Liver (tissue), 9 donors: ENCODE data around the gene LHX2. TPM values are rescaled to one million over a fixed set of nuclear protein-coding genes. Genes with fewer than 3 reads are reported as not detected.

Experiments used
- DNase-seq: peaks from one replicate; pipeline ENCODE4 v3.0.0-alpha.2; 2017; ENCODE audit warnings: low spot score
- H3K27ac ChIP-seq, 2 donors: one replicate each; pipeline ENCODE4 v1.7.0; 2013; ENCODE audit warnings: inconsistent platforms in 2 of 2, low read length in 2 of 2, control low read depth in 1 of 2, low read depth in 1 of 2, mild to moderate bottlenecking in 1 of 2
- H3K27me3 ChIP-seq, 4 donors: one replicate each; pipeline versions ENCODE4 v1.6.1 to v1.7.0; 2013; ENCODE audit warnings: low read length in 3 of 4, inconsistent platforms in 1 of 4, mild to moderate bottlenecking in 1 of 4, moderate library complexity in 1 of 4; ENCODE audit not compliant: control insufficient read depth in 4 of 4, insufficient read depth in 4 of 4
- H3K36me3 ChIP-seq, 4 donors: one replicate each; pipeline versions ENCODE4 v1.6.1 to v1.7.0; 2013; ENCODE audit warnings: low read length in 3 of 4, mild to moderate bottlenecking in 3 of 4, low read depth in 1 of 4, moderate library complexity in 1 of 4; ENCODE audit not compliant: control insufficient read depth in 4 of 4, insufficient read depth in 3 of 4
- H3K4me1 ChIP-seq, 4 donors: one replicate each; pipeline versions ENCODE4 v1.6.1 to v1.7.0; 2013; ENCODE audit warnings: low read length in 3 of 4, mild to moderate bottlenecking in 3 of 4, moderate library complexity in 1 of 4; ENCODE audit not compliant: control insufficient read depth in 4 of 4, insufficient read depth in 4 of 4
- H3K4me3 ChIP-seq, 3 donors: one replicate each; pipeline versions ENCODE4 v1.6.1 to v1.7.0; 2013; ENCODE audit warnings: low read length in 3 of 3, control low read depth in 1 of 3, low read depth in 1 of 3, mild to moderate bottlenecking in 1 of 3
- H3K9ac ChIP-seq, 2 donors: one replicate each; pipeline ENCODE4 v1.7.0; 2013; ENCODE audit warnings: low read length in 2 of 2, mild to moderate bottlenecking in 2 of 2, moderate library complexity in 2 of 2, control low read depth in 1 of 2, low read depth in 1 of 2
- H3K9me3 ChIP-seq, 4 donors: one replicate each; pipeline versions ENCODE4 v1.6.1 to v1.7.0; 2013; ENCODE audit warnings: low read length in 3 of 4; ENCODE audit not compliant: control insufficient read depth in 4 of 4
- ATF3 ChIP-seq: IDR thresholded peaks from 2 replicates; pipeline ENCODE4 v1.6.1; 2016; ENCODE audit warnings: antibody characterized with exemption
- CTCF ChIP-seq: fragments of 150-350 bp; IDR thresholded peaks from 2 replicates; pipeline ENCODE4 v1.5.1; 2017; ENCODE audit warnings: improper control_type of control experiment, low read depth, low read length; ENCODE audit not compliant: missing input control
- FOXA1 ChIP-seq: IDR thresholded peaks from 2 replicates; pipeline ENCODE4 v1.6.1; 2016; ENCODE audit warnings: antibody characterized with exemption
- FOXA2 ChIP-seq: IDR thresholded peaks from 2 replicates; pipeline ENCODE4 v1.6.1; 2016; ENCODE audit warnings: antibody characterized with exemption
- GABPA ChIP-seq, 2 donors: IDR thresholded peaks in 1 of 2; conservative IDR thresholded peaks in 1 of 2; 2 replicates each; pipeline ENCODE4 v1.6.1; 2016; ENCODE audit warnings: antibody characterized with exemption in 2 of 2, mild to moderate bottlenecking in 1 of 2, moderate library complexity in 1 of 2
- HNF4G ChIP-seq: IDR thresholded peaks from 2 replicates; pipeline ENCODE4 v1.6.1; 2016; ENCODE audit warnings: antibody characterized with exemption
- JUND ChIP-seq, 2 donors: IDR thresholded peaks; 2 replicates each; pipeline ENCODE4 v1.6.1; 2016; ENCODE audit warnings: antibody characterized with exemption in 2 of 2
- NR2F2 ChIP-seq: IDR thresholded peaks from 2 replicates; pipeline ENCODE4 v1.6.1; 2016; ENCODE audit warnings: antibody characterized with exemption
- RAD21 ChIP-seq, 2 donors: IDR thresholded peaks; 2 replicates each; pipeline ENCODE4 v1.6.1; 2016; ENCODE audit warnings: antibody characterized with exemption in 2 of 2, mild to moderate bottlenecking in 2 of 2
- REST ChIP-seq: IDR thresholded peaks from 2 replicates; pipeline ENCODE4 v1.6.1; 2016; ENCODE audit warnings: antibody characterized with exemption, mild to moderate bottlenecking
- RXRA ChIP-seq, 2 donors: IDR thresholded peaks; 2 replicates each; pipeline ENCODE4 v1.6.1; 2017 to 2018; ENCODE audit warnings: antibody characterized with exemption in 2 of 2, mild to moderate bottlenecking in 1 of 2
- SP1 ChIP-seq: IDR thresholded peaks from 2 replicates; pipeline ENCODE4 v1.6.1; 2018; ENCODE audit warnings: antibody characterized with exemption, mild to moderate bottlenecking
- TAF1 ChIP-seq: conservative IDR thresholded peaks from 2 replicates; pipeline ENCODE4 v1.6.1; 2016; ENCODE audit warnings: antibody characterized with exemption, mild to moderate bottlenecking
- YY1 ChIP-seq: IDR thresholded peaks from 2 replicates; pipeline ENCODE4 v1.6.1; 2016; ENCODE audit warnings: antibody characterized with exemption, mild to moderate bottlenecking
- ZBTB33 ChIP-seq: IDR thresholded peaks from 2 replicates; pipeline ENCODE4 v1.6.1; 2016; ENCODE audit warnings: antibody characterized with exemption
- WGBS: extraction: QIAGEN DNeasy Blood & Tissue Kit; methylation state at CpG from one replicate; pipeline ENCODE4 v1.1.7; 2013; 5-methylcytosine and 5-hydroxymethylcytosine counted together
- polyA plus RNA-seq, 2 donors: library from polyadenylated mRNA; stranded (reverse) in 1 of 2; unstranded in 1 of 2; fragments of 200-250 nt in 1 of 2; fragments of >200 nt in 1 of 2; fragmentation: Nextera tagmentation in 1 of 2; extraction: Ambion mirVana in 1 of 2; gene quantifications; one replicate each; pipeline versions ENCODE4 v1.2.1 to v1.2.3, GENCODE V29; 2013 to 2015
- total RNA-seq, 2 donors: library from RNA; depleted of rRNA; stranded (reverse); fragments of >200 nt; gene quantifications; one replicate each; pipeline ENCODE4 v1.2.3, GENCODE V29; 2014
- donor health status: healthy.
- donor health status: healthy.
- donor health status: healthy.
- donor health status: healthy.
- donor health status: healthy.

Gene LHX2
- total and polyA plus RNA-seq, 4 donors = 2.0 to 2.5 (median 2.1) TPM

GRCh38 chr9:123964761-123965160, 46.8 kb upstream of the LHX2 start:
- no peak for TF ChIP-seq ZBTB33
- TF ChIP-seq RAD21 (IDR thresholded peaks at IDR 0.05) = no peak
- no peak for TF ChIP-seq ATF3
- TF ChIP-seq REST = no peak
- TF ChIP-seq RXRA (IDR thresholded peaks at IDR 0.05) = no peak
- no peak for DNase-seq
- 70% methylated on average over 12 of the region's 12 CpGs for WGBS
- H3K9me3 ChIP-seq = peaks cover 0 to under 1% (median 0%) of the 10 kb centered on the region in 4 donors
- H3K27ac ChIP-seq = no peak overlapping the region
- no peak overlapping the region for H3K9ac ChIP-seq
- H3K27me3 ChIP-seq = no peaks in the 10 kb centered on the region
- no peak overlapping the region for H3K4me3 ChIP-seq
- no peaks in the 10 kb centered on the region for H3K36me3 ChIP-seq
- H3K4me1 ChIP-seq = no peaks in the 10 kb centered on the region

GRCh38 chr9:123965801-123966686, 45.5 kb upstream of the LHX2 start:
- TF ChIP-seq YY1 (no peak), FOXA1 (no peak), ATF3 (no peak), TAF1 (no peak), NR2F2 (no peak), FOXA2 (no peak), GABPA (IDR thresholded peaks at IDR 0.05 in 1 of 2, conservative IDR thresholded peaks at IDR 0.05 in 1 of 2) (no peak), CTCF (no peak), REST (no peak), RXRA (IDR thresholded peaks at IDR 0.05) (no peak), SP1 (no peak), JUND (IDR thresholded peaks at IDR 0.05) (no peak), HNF4G (no peak)
- 74% methylated on average over 8 of the region's 8 CpGs for WGBS
- no peaks in the 10 kb centered on the region for H3K27me3 ChIP-seq

More at GRCh38 chr9:123965801-123966686, 45.5 kb upstream of the LHX2 start:
- no peak for DNase-seq
- Histone ChIP-seq H3K36me3 (no peaks in the 10 kb centered on the region), H3K4me1 (no peaks in the 10 kb centered on the region), H3K4me3 (no peak overlapping the region), H3K9ac (no peak overlapping the region), H3K9me3 (no peaks in the 10 kb centered on the region), H3K27ac (no peak overlapping the region)
